Keratinocyte (primary cell): ENCODE measurements around the gene DVL1.

Experiments used
- CTCF ChIP-seq, 3 experiments: IDR thresholded peaks in 1 of 3; conservative IDR thresholded peaks in 1 of 3; optimal IDR thresholded peaks in 1 of 3; 2 replicates in 2 of 3; 3 replicates in 1 of 3; pipeline versions ENCODE3 to v1.5.1; 2011; ENCODE audit warnings: low read length in 3 of 3, mild to moderate bottlenecking in 3 of 3, moderate library complexity in 2 of 3, control low read depth in 1 of 3, inconsistent platforms in 1 of 3; ENCODE audit not compliant: insufficient read depth in 2 of 3; ENCODE audit errors: extremely low read depth in 1 of 3
- EZH2 ChIP-seq: IDR thresholded peaks from one replicate; pipeline ENCODE4 v1.6.1; 2012; ENCODE audit warnings: inconsistent platforms, mild to moderate bottlenecking, low read length, moderate library complexity

DNA sequence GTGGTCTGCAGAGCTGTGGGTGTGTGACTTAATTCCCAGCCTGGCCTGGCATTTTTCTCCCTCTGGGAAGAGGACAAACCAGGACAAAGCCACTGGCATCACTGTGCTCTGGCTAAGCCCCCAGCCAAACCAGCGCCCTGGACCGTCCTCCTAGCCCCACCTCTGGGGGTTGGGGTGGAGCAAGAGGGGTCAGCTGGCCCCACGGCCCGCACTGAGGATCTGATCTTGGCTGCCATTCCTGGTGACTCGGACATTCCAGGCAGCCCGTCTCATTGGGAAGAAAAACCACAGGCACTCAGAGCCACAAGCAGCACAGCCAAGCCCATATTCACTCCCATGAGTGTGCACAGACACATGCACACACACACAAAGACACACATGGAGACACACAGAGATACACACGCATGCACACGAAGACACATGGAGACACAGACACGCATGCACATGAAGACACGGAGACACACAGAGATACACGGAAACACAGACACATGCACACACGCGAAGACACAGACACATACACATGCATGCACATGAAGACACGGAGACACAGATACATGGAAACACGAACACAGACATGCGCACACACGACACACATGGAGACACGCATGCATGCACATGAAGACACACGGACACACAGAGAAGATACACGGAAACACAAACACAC, 11.4 kb upstream of the DVL1 start:
- TF ChIP-seq CTCF (optimal IDR thresholded peaks at IDR 0.05 in 1 of 3, IDR thresholded peaks at IDR 0.05 in 1 of 3, conservative IDR thresholded peaks at IDR 0.05 in 1 of 3; ENCODE audit: extremely low read depth in 1 of 3, insufficient read depth in 2 of 3, low read length in 3 of 3) (no peak), EZH2 (no peak)
